ENCODE measurements around the gene PDSS1.

The PDSS1 gene

DNA sequence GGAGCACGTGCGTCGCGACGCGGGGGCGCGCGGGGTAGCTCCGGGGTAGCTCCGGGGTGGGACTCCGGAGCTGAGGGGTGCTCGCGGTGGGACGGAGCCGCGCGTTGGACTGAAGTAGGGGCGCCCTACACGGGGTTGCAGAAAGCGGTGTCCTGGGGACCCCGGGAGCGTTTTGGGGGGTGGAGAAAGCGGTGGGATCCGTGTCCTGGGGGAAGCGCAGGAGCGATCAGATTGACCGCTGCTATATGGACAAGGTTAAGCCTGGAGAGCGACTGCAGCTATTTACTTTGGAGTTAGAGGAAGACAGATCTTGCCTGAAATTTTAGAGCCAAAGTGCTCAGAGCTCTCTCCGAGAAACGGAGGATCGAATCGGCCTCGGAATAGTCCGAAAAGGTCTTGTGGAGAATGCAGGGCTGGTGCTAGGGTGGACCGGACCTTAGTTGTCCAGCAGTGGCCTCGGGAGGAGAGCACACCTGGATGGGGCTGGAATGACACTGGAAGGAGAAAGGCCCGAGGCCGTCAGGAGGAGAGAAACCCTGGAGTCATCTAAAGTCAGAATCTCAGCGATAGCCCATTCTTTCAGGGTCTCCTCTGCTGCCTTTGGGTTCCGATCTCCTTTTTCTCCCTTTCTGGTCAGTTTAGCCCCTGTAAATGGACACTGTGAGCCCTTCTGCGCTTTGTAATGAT lies 564 bp downstream of the PDSS1 start:
- Histone ChIP-seq H3K36me3 (ENCODE audit: control insufficient read depth, insufficient read depth, low read length) (no peaks in the 10 kb centered on the region), H3K27me3 (ENCODE audit: control insufficient read depth, insufficient read depth, low read length, poor library complexity, severe bottlenecking) (peaks cover 6% of the 10 kb centered on the region), H3K27ac (ENCODE audit: insufficient read depth, low read depth, low read length, poor library complexity, severe bottlenecking) (no peak overlapping the region), H3K4me1 (ENCODE audit: control insufficient read depth, insufficient read depth, low read length) (no peaks in the 10 kb centered on the region), H3K9me3 (ENCODE audit: control insufficient read depth, low read length) (no peaks in the 10 kb centered on the region), H3K4me3 (ENCODE audit: insufficient read depth, low read depth, low read length) (peak overlapping the region; percentile 94)
- WGBS, 2 experiments: 2 to 3% methylated on average over 42 of the region's 42 CpGs

DNA sequence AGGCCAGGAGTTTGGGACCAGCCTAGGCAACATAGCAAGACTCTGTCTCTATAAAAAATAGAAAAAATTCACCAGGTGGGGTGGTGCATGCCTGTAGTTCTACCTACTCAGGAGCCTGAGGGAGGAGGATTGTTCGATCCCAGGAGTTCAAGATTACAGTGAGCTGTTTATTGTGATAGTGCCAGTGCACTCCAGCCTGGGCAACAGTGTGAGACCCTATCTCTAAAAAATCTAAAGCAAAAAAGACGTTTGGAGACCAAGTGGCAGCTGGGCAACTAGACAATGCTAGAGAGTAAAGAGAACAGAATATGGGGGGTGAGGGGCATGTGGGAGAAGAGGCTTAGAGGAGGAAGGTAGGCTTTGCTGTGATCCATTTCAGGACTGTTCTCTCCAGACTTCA lies 1.4 kb downstream of the PDSS1 start:
- WGBS, 2 experiments: 91 to 96% methylated on average over 2 of the region's 2 CpGs

DNA sequence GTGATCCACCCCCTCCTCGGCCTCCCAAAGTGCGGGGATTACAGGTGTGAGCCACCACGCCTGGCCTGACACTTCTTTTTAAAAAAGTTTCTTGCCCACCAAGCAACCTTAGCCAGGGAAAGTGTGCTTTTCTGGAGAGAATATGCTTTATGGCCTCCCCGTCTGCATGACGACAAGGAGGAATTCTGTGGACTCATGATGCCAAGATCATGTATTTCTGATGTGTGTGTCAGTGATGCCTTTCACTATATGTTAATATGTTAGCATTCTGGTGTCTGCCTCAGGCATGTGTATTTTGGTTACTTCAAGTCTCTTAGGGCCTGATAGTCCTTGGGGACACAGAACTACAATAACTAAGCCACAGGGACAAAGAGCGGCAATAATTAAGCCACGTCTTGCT lies 2.1 kb downstream of the PDSS1 start:
- H3K27ac ChIP-seq (ENCODE audit: insufficient read depth, low read depth, low read length, poor library complexity, severe bottlenecking): no peak overlapping the region

More for the DNA sequence above, 1.4 kb downstream of the PDSS1 start:
- peaks cover 5% of the 10 kb centered on the region for H3K27me3 ChIP-seq (ENCODE audit: control insufficient read depth, insufficient read depth, low read length, poor library complexity, severe bottlenecking)
- H3K4me1 ChIP-seq (ENCODE audit: control insufficient read depth, insufficient read depth, low read length): no peaks in the 10 kb centered on the region
- no peak overlapping the region for H3K4me3 ChIP-seq (ENCODE audit: insufficient read depth, low read depth, low read length)
- H3K9me3 ChIP-seq (ENCODE audit: control insufficient read depth, low read length): no peaks in the 10 kb centered on the region
- no peaks in the 10 kb centered on the region for H3K36me3 ChIP-seq (ENCODE audit: control insufficient read depth, insufficient read depth, low read length)
- no peak overlapping the region for H3K27ac ChIP-seq (ENCODE audit: insufficient read depth, low read depth, low read length, poor library complexity, severe bottlenecking)

GRCh38 chr10:26700884-26701630 lies 3.6 kb downstream of the PDSS1 start:
- Histone ChIP-seq H3K27ac (ENCODE audit: insufficient read depth, low read depth, low read length, poor library complexity, severe bottlenecking) (no peak overlapping the region), H3K9me3 (ENCODE audit: control insufficient read depth, low read length) (no peaks in the 10 kb centered on the region), H3K36me3 (ENCODE audit: control insufficient read depth, insufficient read depth, low read length) (peaks cover 5% of the 10 kb centered on the region), H3K4me1 (ENCODE audit: control insufficient read depth, insufficient read depth, low read length) (no peaks in the 10 kb centered on the region), H3K4me3 (ENCODE audit: insufficient read depth, low read depth, low read length) (no peak overlapping the region), H3K27me3 (ENCODE audit: control insufficient read depth, insufficient read depth, low read length, poor library complexity, severe bottlenecking) (no peaks in the 10 kb centered on the region)
- WGBS, 2 experiments: 80 to 82% methylated on average over 4 of the region's 4 CpGs

More for the DNA sequence above, 2.1 kb downstream of the PDSS1 start:
- 96 to 97% methylated on average over 7 of the region's 7 CpGs for WGBS, 2 experiments
- Histone ChIP-seq H3K4me3 (ENCODE audit: insufficient read depth, low read depth, low read length) (no peak overlapping the region), H3K4me1 (ENCODE audit: control insufficient read depth, insufficient read depth, low read length) (no peaks in the 10 kb centered on the region), H3K9me3 (ENCODE audit: control insufficient read depth, low read length) (no peaks in the 10 kb centered on the region), H3K27me3 (ENCODE audit: control insufficient read depth, insufficient read depth, low read length, poor library complexity, severe bottlenecking) (no peaks in the 10 kb centered on the region), H3K36me3 (ENCODE audit: control insufficient read depth, insufficient read depth, low read length) (no peaks in the 10 kb centered on the region)

DNA sequence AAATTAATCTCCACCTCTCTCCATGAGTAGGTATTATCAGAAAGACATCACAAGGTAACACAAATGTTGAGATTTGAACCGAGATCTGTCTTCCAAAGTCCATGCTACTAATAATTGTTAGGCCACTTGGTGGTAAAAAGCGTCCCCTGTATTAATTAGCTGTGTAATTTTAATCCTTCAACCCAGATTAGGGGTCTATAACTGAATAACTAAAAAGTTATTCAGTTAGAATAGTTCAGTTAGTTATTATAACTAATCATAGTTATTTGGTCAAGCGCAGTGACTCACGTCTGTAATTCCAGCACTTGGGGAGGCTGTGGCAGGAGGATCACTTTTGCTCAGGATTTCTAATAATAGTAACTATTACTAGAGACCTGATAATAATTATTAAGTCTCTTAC lies 5.6 kb downstream of the PDSS1 start:
- H3K4me3 ChIP-seq (ENCODE audit: insufficient read depth, low read depth, low read length): no peak overlapping the region
- no peaks in the 10 kb centered on the region for H3K4me1 ChIP-seq (ENCODE audit: control insufficient read depth, insufficient read depth, low read length)
- H3K36me3 ChIP-seq (ENCODE audit: control insufficient read depth, insufficient read depth, low read length): peaks cover 8% of the 10 kb centered on the region
- no peaks in the 10 kb centered on the region for H3K27me3 ChIP-seq (ENCODE audit: control insufficient read depth, insufficient read depth, low read length, poor library complexity, severe bottlenecking)
- H3K9me3 ChIP-seq (ENCODE audit: control insufficient read depth, low read length): no peaks in the 10 kb centered on the region
- no peak overlapping the region for H3K27ac ChIP-seq (ENCODE audit: insufficient read depth, low read depth, low read length, poor library complexity, severe bottlenecking)
- WGBS, 2 experiments: 50 to 71% methylated on average over 1 to 2 of the region's 4 CpGs

DNA sequence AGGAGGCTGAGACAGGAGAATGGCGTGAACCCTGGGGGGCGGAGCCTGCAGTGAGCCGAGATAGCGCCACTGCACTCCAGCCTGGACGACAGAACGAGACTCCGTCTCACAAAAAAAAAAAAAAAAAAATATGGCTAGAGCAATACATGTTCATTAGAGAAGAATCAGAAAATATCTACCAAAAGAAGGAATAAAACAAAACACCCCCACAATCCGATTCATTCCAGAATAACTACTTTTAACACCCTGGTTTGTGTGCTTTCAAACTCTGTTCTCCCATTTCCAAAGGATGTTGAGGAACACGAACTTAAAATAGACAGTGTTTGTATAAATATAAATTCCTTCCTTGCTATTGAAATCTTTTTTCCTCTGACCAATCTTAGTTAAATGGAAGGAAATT lies 6.5 kb downstream of the PDSS1 start:
- Histone ChIP-seq H3K36me3 (ENCODE audit: control insufficient read depth, insufficient read depth, low read length) (peaks cover 8% of the 10 kb centered on the region), H3K9me3 (ENCODE audit: control insufficient read depth, low read length) (no peaks in the 10 kb centered on the region), H3K27ac (ENCODE audit: insufficient read depth, low read depth, low read length, poor library complexity, severe bottlenecking) (no peak overlapping the region), H3K4me1 (ENCODE audit: control insufficient read depth, insufficient read depth, low read length) (no peaks in the 10 kb centered on the region), H3K27me3 (ENCODE audit: control insufficient read depth, insufficient read depth, low read length, poor library complexity, severe bottlenecking) (no peaks in the 10 kb centered on the region), H3K4me3 (ENCODE audit: insufficient read depth, low read depth, low read length) (no peak overlapping the region)
- WGBS, 2 experiments: 92 to 94% methylated on average over 4 to 5 of the region's 9 CpGs

DNA sequence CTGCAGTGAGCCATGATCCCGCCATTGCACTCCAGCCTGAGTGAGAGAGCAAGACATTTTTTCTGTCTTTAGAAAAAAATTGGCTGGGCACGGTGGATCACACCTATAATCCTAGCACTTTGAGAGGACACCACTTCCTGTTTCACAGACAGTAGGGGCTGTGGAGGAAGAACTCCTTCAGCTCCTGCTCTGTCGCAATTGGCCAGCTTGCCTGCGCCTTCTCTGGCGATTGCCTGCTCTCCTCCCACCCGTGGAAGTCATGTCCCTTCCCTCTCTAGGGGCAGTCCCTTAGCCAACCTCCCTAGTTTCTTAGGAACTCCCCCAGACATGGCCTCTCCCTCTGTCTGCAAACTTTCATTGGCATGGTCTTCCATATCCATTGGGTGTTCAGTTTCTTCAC lies 8.7 kb downstream of the PDSS1 start:
- WGBS, 2 experiments: 91 to 94% methylated on average over 6 of the region's 6 CpGs
- H3K4me1 ChIP-seq (ENCODE audit: control insufficient read depth, insufficient read depth, low read length): no peaks in the 10 kb centered on the region

DNA sequence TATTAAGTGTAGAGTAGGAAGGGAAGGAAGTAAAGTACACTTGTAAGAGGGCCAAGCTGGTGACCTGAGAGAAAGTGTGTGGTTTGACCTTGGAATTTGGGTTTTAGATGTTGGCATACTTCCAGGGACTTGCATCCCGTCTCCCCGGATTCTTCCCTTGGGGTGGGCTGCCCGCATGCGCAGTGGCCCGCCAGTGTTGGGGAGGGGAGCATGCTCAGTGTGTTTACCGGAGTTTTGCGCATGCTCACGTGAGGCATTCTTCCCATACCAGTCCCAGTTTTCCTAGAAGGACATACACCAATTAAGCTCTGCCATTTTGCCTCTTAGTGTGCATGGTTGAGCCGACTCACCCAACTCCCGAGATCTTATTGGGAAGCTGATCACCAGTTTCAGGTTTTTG lies 9.4 kb downstream of the PDSS1 start:
- Histone ChIP-seq H3K27me3 (ENCODE audit: control insufficient read depth, insufficient read depth, low read length, poor library complexity, severe bottlenecking) (no peaks in the 10 kb centered on the region), H3K4me3 (ENCODE audit: insufficient read depth, low read depth, low read length) (no peak overlapping the region), H3K9me3 (ENCODE audit: control insufficient read depth, low read length) (no peaks in the 10 kb centered on the region), H3K27ac (ENCODE audit: insufficient read depth, low read depth, low read length, poor library complexity, severe bottlenecking) (no peak overlapping the region), H3K4me1 (ENCODE audit: control insufficient read depth, insufficient read depth, low read length) (no peaks in the 10 kb centered on the region), H3K36me3 (ENCODE audit: control insufficient read depth, insufficient read depth, low read length) (peaks cover 8% of the 10 kb centered on the region)
- WGBS, 2 experiments: 90% methylated on average over 10 of the region's 10 CpGs

More for the DNA sequence above, 8.7 kb downstream of the PDSS1 start:
- Histone ChIP-seq H3K36me3 (ENCODE audit: control insufficient read depth, insufficient read depth, low read length) (peaks cover 8% of the 10 kb centered on the region), H3K4me3 (ENCODE audit: insufficient read depth, low read depth, low read length) (no peak overlapping the region), H3K27ac (ENCODE audit: insufficient read depth, low read depth, low read length, poor library complexity, severe bottlenecking) (no peak overlapping the region), H3K9me3 (ENCODE audit: control insufficient read depth, low read length) (no peaks in the 10 kb centered on the region), H3K27me3 (ENCODE audit: control insufficient read depth, insufficient read depth, low read length, poor library complexity, severe bottlenecking) (no peaks in the 10 kb centered on the region)

GRCh38 chr10:26711324-26711723 lies 13.8 kb downstream of the PDSS1 start:
- Histone ChIP-seq H3K27ac (ENCODE audit: insufficient read depth, low read depth, low read length, poor library complexity, severe bottlenecking) (no peak overlapping the region), H3K9me3 (ENCODE audit: control insufficient read depth, low read length) (no peaks in the 10 kb centered on the region), H3K27me3 (ENCODE audit: control insufficient read depth, insufficient read depth, low read length, poor library complexity, severe bottlenecking) (no peaks in the 10 kb centered on the region), H3K36me3 (ENCODE audit: control insufficient read depth, insufficient read depth, low read length) (peaks cover under 1% of the 10 kb centered on the region), H3K4me3 (ENCODE audit: insufficient read depth, low read depth, low read length) (no peak overlapping the region), H3K4me1 (ENCODE audit: control insufficient read depth, insufficient read depth, low read length) (no peaks in the 10 kb centered on the region)
- WGBS, 2 experiments: 92 to 97% methylated on average over 5 of the region's 5 CpGs

DNA sequence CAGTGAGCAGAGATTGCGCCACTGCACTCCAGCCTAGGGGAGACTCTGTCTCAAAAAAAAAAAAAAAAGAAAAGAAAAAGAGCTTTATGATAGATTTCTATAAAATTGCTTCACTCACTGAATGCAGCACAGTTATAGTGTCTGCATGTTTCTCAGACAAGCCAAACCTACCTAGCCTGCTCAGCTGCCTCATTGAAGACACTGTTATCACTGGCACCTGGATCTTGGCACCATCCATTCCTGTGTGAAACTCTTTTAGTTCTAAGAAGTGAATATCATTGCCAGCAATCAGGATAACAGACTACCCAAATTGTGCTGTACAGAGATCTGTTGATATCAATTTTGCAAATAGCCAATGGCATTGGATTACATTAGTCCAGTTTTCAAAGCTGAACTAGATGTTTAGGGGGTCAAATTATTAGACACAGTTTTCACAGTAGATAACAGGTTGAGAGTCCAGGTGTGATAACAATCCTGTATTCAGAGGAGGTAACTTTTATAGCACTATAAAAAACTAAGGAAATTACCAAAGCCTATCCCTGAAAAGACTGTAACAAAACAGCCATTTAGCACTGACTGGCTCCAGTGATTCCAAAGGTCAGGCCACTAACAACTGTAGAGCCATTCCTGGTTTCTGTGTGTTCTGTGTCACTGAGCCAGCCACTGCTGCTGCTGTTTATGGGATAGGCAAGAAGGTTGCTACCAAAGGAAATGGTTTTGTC lies 17.1 kb downstream of the PDSS1 start:
- Histone ChIP-seq H3K27ac (ENCODE audit: insufficient read depth, low read depth, low read length, poor library complexity, severe bottlenecking) (no peak overlapping the region), H3K4me3 (ENCODE audit: insufficient read depth, low read depth, low read length) (no peak overlapping the region), H3K9me3 (ENCODE audit: control insufficient read depth, low read length) (no peaks in the 10 kb centered on the region), H3K36me3 (ENCODE audit: control insufficient read depth, insufficient read depth, low read length) (no peaks in the 10 kb centered on the region), H3K4me1 (ENCODE audit: control insufficient read depth, insufficient read depth, low read length) (no peaks in the 10 kb centered on the region), H3K27me3 (ENCODE audit: control insufficient read depth, insufficient read depth, low read length, poor library complexity, severe bottlenecking) (no peaks in the 10 kb centered on the region)
- 100% methylated on average over 1 of the region's 1 CpG; no CpG with 5 or more reads in 1 of the 2 experiments for WGBS, 2 experiments
